HepG2 (cell line): ENCODE measurements around the gene NCBP2L. TPM values are rescaled to one million over a fixed set of nuclear protein-coding genes. Genes with fewer than 3 reads are reported as not detected.

Source experiments
- ARHGAP35 ChIP-seq: sonication (generic); formaldehyde crosslinking; IDR thresholded peaks from 2 replicates; pipeline ENCODE4 v1.9.0; 2022; ENCODE audit warnings: mild to moderate bottlenecking, inconsistent platforms, moderate library complexity, missing genetic modification reagents, borderline replicate concordance
- DMTF1 ChIP-seq: sonication (generic); formaldehyde crosslinking; IDR thresholded peaks from 2 replicates; pipeline ENCODE4 v1.4.0; 2020; ENCODE audit warnings: mild to moderate bottlenecking, missing genetic modification reagents
- HBP1 ChIP-seq: IDR thresholded peaks from 2 replicates; pipeline ENCODE4 v1.6.1; 2016; ENCODE audit warnings: low read depth, control low read depth
- HOXA9 ChIP-seq: sonication (generic); formaldehyde crosslinking; IDR thresholded peaks from 2 replicates; pipeline ENCODE4 v1.8.1; 2022; ENCODE audit warnings: missing genetic modification reagents, mild to moderate bottlenecking, moderate library complexity, borderline replicate concordance
- JDP2 ChIP-seq: sonication (generic); formaldehyde crosslinking; IDR thresholded peaks from 2 replicates; pipeline ENCODE4 v1.8.1; 2022; ENCODE audit warnings: missing genetic modification reagents, borderline replicate concordance
- MBD4 ChIP-seq: IDR thresholded peaks from 2 replicates; pipeline ENCODE4 v1.6.1; 2012; ENCODE audit warnings: low read length, inconsistent platforms, borderline replicate concordance
- NFE2L1 ChIP-seq: sonication (generic); formaldehyde crosslinking; IDR thresholded peaks from 2 replicates; pipeline ENCODE4 v1.4.0; 2020; ENCODE audit warnings: missing genetic modification reagents, mild to moderate bottlenecking, borderline replicate concordance
- NKX3-1 ChIP-seq: sonication (generic); formaldehyde crosslinking; IDR thresholded peaks from 2 replicates; pipeline ENCODE4 v1.5.0; 2020; ENCODE audit warnings: missing genetic modification reagents
- PHF20 ChIP-seq: sonication (generic); formaldehyde crosslinking; IDR thresholded peaks from 2 replicates; pipeline ENCODE4 v1.5.0; 2020; ENCODE audit warnings: mild to moderate bottlenecking, missing genetic modification reagents
- RBM39 ChIP-seq: fragments of 200-400 bp; formaldehyde crosslinking; IDR thresholded peaks from one replicate; pipeline ENCODE4 v1.6.1; 2018; ENCODE audit warnings: antibody characterized with exemption, mild to moderate bottlenecking, low read depth, low read length; ENCODE audit not compliant: poor library complexity, severe bottlenecking
- SKI ChIP-seq: fragments of 450-650 bp; IDR thresholded peaks from one replicate; pipeline ENCODE4 v1.6.1; 2018; ENCODE audit warnings: mild to moderate bottlenecking; ENCODE audit not compliant: partially characterized antibody
- SOX6 ChIP-seq, 2 experiments: fragments of 450-650 bp in 1 of 2; sonication (generic) in 1 of 2; formaldehyde crosslinking in 1 of 2; IDR thresholded peaks; 2 replicates each; pipeline versions ENCODE4 v1.4.0 to v1.6.1; 2017 to 2020; ENCODE audit warnings: antibody characterized with exemption in 1 of 2, mild to moderate bottlenecking in 1 of 2, missing genetic modification reagents in 1 of 2
- SUZ12 ChIP-seq: fragments of 150-350 bp; IDR thresholded peaks from 2 replicates; pipeline ENCODE4 v1.6.1; 2014; ENCODE audit warnings: low read depth, low read length
- TAF15 ChIP-seq: fragments of 200-400 bp; formaldehyde crosslinking; IDR thresholded peaks from one replicate; pipeline ENCODE4 v1.6.1; 2018; ENCODE audit warnings: mild to moderate bottlenecking, low read depth, low read length; ENCODE audit not compliant: poor library complexity, severe bottlenecking
- ZBTB39 ChIP-seq: sonication (generic); formaldehyde crosslinking; IDR thresholded peaks from 2 replicates; pipeline ENCODE4 v1.5.0; 2020; ENCODE audit warnings: missing genetic modification reagents
- ZNF205 ChIP-seq: IDR thresholded peaks from 2 replicates; pipeline ENCODE4 v1.6.1; 2018; ENCODE audit warnings: missing biosample characterization, missing genetic modification reagents
- ZNF234 ChIP-seq: sonication (generic); formaldehyde crosslinking; conservative IDR thresholded peaks from 2 replicates; pipeline ENCODE4 v1.5.1; 2020; ENCODE audit warnings: mild to moderate bottlenecking, missing genetic modification reagents
- ZNF275 ChIP-seq: sonication (generic); formaldehyde crosslinking; IDR thresholded peaks from 2 replicates; pipeline ENCODE4 v1.8.0; 2022; ENCODE audit warnings: missing genetic modification reagents, mild to moderate bottlenecking, inconsistent platforms, borderline replicate concordance
- ZNF607 ChIP-seq: sonication (generic); formaldehyde crosslinking; IDR thresholded peaks from 2 replicates; pipeline ENCODE4 v1.5.1; 2020; ENCODE audit warnings: missing genetic modification reagents, mild to moderate bottlenecking, borderline replicate concordance
- ZSCAN25 ChIP-seq: sonication (generic); formaldehyde crosslinking; IDR thresholded peaks from 2 replicates; pipeline ENCODE4 v1.8.0; 2022; ENCODE audit warnings: mild to moderate bottlenecking, missing genetic modification reagents
- polyA plus RNA-seq, 8 experiments: library from polyadenylated mRNA; depleted of rRNA in 3 of 8; stranded (reverse) in 7 of 8; unstranded in 1 of 8; fragments of >200 nt; fragmentation: Illumina TruSeq in 4 of 8; extraction: Trizol in 4 of 8; gene quantifications; 2 replicates each; pipeline versions ENCODE4 v1.2.1 to v1.2.3, GENCODE V29; 2011 to 2016; ENCODE audit warnings: low read depth in 4 of 8, missing spikeins in 1 of 8, mixed read lengths in 1 of 8; ENCODE audit not compliant: insufficient read depth in 1 of 8
- total RNA-seq, 5 experiments: library from RNA; depleted of rRNA; stranded (reverse); fragments of >200 nt; fragmentation: Illumina TruSeq; extraction: Trizol; gene quantifications; 2 replicates each; pipeline ENCODE4 v1.2.3, GENCODE V29; 2016; ENCODE audit warnings: low read depth in 1 of 5

The NCBP2L gene
- total and polyA plus RNA-seq, 2 of the 13 experiments (the other 11 are each of a cell fraction or from before 2014, with no cell fraction given), result not detected

- TF ChIP-seq ZBTB39, result no peak
- TF ChIP-seq HBP1 (CRISPR knock-in tag), result no peak
- no peak for TF ChIP-seq MBD4
- TF ChIP-seq SUZ12, result no peak
- no peak for TF ChIP-seq ARHGAP35 (CRISPR knock-in tag)
- TF ChIP-seq ZNF607, result no peak
- TF ChIP-seq ZNF205 (CRISPR knock-in tag), result no peak
- TF ChIP-seq ZNF275 (CRISPR knock-in tag), result no peak
- no peak for TF ChIP-seq SKI
- TF ChIP-seq TAF15, result no peak
- TF ChIP-seq ZSCAN25 (CRISPR knock-in tag), result no peak
- TF ChIP-seq NKX3-1, result no peak
- no peak for TF ChIP-seq DMTF1 (CRISPR knock-in tag)
- TF ChIP-seq HOXA9 (CRISPR knock-in tag), result no peak
- TF ChIP-seq ZNF234 (CRISPR knock-in tag), result no peak
- TF ChIP-seq RBM39, result no peak
- TF ChIP-seq PHF20 (CRISPR knock-in tag), result no peak
- TF ChIP-seq NFE2L1 (CRISPR knock-in tag), result no peak
- TF ChIP-seq JDP2 (CRISPR knock-in tag), result no peak
- no peak for TF ChIP-seq SOX6 (IDR thresholded peaks at IDR 0.05)
- no peak for TF ChIP-seq SOX6 (CRISPR knock-in tag; IDR thresholded peaks at IDR 0.05)
These were observed 40.6 kb upstream of the NCBP2L start (continued) for GRCh38 chrX:107736781-107737531.
